Measurements from ENCODE around the gene PPOX.
A peak's percentile ranks its signal among the peaks of the same experiment; 100 is the strongest.

Gene PPOX

DNA sequence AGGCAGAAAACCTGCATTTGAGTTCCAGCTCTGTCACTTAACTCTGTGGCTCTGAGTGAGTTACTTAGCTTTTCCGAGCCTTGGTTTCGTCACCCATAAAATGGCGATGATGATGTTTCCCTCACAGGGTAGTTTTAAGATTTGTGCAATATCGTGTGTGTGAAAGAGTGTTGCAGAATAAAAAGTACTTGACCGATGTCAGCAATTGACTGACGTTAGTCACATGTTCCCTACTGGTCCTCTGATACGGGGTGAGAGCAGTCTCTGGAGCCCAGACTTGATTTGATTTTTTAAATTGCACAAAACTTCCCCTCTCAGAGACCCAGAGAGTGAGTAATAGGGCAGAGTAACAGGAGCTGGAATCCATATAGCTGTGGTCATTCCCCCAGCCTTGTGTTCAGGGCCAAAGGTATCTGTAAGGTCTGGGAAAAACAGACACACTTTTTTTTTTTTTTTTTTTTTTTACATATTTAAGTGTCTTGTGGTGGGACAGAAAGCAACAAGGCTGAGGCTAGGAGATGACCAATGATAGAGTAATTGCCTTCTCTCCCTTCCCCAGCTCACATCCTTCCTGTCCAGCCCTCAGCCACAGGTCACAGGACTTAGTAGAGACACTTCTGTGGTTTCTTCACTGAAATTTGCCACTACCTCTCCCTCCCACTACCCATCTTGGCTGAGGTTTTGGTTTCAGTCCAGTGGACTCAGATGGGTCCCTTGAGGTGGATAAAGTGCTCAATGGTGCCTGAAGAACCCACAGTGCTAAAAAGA is 50.9 kb downstream of the PPOX start:
- Histone ChIP-seq H3K36me3 (ENCODE audit: control insufficient read depth, low read length) (peaks cover 22% of the 10 kb centered on the region), H3K9me3 (ENCODE audit: control insufficient read depth, insufficient read depth, low read length) (no peaks in the 10 kb centered on the region), H3K4me3 (ENCODE audit: low read length) (no peak overlapping the region), H3F3A (ENCODE audit: control insufficient read depth, insufficient read depth) (peaks cover 3% of the 10 kb centered on the region), H3K9me2 (replicated peaks; ENCODE audit: control insufficient read depth, low read length) (no peaks in the 10 kb centered on the region), H3K27ac (ENCODE audit: low read depth, low read length) (no peak overlapping the region), H3K4me1 (ENCODE audit: control insufficient read depth, low read length) (peaks cover 28% of the 10 kb centered on the region), H3K79me2 (ENCODE audit: control insufficient read depth, low read length) (no peaks in the 10 kb centered on the region), H3K4me2 (ENCODE audit: low read length) (peak overlapping the region; percentile 42), H3K27me3 (ENCODE audit: control insufficient read depth, low read length) (no peaks in the 10 kb centered on the region), H4K20me1 (ENCODE audit: control insufficient read depth, insufficient read depth, low read depth, low read length) (no peaks in the 10 kb centered on the region)
- TF ChIP-seq EZH2phosphoT487 (IDR thresholded peaks at IDR 0.05; ENCODE audit: borderline replicate concordance, low read length) = no peak
- TF ChIP-seq, protein P1, sequence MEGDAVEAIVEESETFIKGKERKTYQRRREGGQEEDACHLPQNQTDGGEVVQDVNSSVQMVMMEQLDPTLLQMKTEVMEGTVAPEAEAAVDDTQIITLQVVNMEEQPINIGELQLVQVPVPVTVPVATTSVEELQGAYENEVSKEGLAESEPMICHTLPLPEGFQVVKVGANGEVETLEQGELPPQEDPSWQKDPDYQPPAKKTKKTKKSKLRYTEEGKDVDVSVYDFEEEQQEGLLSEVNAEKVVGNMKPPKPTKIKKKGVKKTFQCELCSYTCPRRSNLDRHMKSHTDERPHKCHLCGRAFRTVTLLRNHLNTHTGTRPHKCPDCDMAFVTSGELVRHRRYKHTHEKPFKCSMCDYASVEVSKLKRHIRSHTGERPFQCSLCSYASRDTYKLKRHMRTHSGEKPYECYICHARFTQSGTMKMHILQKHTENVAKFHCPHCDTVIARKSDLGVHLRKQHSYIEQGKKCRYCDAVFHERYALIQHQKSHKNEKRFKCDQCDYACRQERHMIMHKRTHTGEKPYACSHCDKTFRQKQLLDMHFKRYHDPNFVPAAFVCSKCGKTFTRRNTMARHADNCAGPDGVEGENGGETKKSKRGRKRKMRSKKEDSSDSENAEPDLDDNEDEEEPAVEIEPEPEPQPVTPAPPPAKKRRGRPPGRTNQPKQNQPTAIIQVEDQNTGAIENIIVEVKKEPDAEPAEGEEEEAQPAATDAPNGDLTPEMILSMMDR (IDR thresholded peaks at IDR 0.05; ENCODE audit: low read depth, low read length, poor library complexity, severe bottlenecking) = no peak

DNA sequence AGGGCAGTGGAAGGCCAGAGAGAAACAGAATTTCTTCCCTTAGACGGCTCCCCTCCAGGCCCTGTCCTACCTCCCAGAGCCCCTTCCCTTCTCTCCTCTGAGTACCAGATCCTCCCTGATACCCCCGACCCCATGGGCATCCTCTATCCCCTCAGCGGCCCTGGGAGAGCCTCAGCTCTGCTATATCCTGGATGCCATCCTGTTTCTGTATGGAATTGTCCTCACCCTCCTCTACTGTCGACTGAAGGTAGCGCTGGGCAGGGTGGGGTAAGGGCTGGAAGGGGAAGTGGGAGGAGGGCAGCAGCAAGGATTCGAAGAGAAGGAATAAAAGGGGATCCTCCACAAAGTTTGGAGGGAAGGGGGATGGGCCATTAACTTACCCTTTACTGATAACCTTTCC is 51.6 kb downstream of the PPOX start:
- no peak for TF ChIP-seq EZH2phosphoT487 (IDR thresholded peaks at IDR 0.05; ENCODE audit: borderline replicate concordance, low read length)
- TF ChIP-seq, protein P1 (IDR thresholded peaks at IDR 0.05; ENCODE audit: low read depth, low read length, poor library complexity, severe bottlenecking) = no peak
- no peaks in the 10 kb centered on the region for H3K79me2 ChIP-seq (ENCODE audit: control insufficient read depth, low read length)
- no peaks in the 10 kb centered on the region for H3K9me3 ChIP-seq (ENCODE audit: control insufficient read depth, insufficient read depth, low read length)
- H3K4me1 ChIP-seq (ENCODE audit: control insufficient read depth, low read length) = peaks cover 28% of the 10 kb centered on the region
- H3F3A ChIP-seq (ENCODE audit: control insufficient read depth, insufficient read depth) = peaks cover 3% of the 10 kb centered on the region
- no peaks in the 10 kb centered on the region for H3K9me2 ChIP-seq (replicated peaks; ENCODE audit: control insufficient read depth, low read length)
- H3K27me3 ChIP-seq (ENCODE audit: control insufficient read depth, low read length) = no peaks in the 10 kb centered on the region
- H3K4me2 ChIP-seq (ENCODE audit: low read length) = peak overlapping the region; percentile 42
- H4K20me1 ChIP-seq (ENCODE audit: control insufficient read depth, insufficient read depth, low read depth, low read length) = no peaks in the 10 kb centered on the region
- no peak overlapping the region for H3K4me3 ChIP-seq (ENCODE audit: low read length)
- H3K36me3 ChIP-seq (ENCODE audit: control insufficient read depth, low read length) = peaks cover 17% of the 10 kb centered on the region
- H3K27ac ChIP-seq (ENCODE audit: low read depth, low read length) = no peak overlapping the region

DNA sequence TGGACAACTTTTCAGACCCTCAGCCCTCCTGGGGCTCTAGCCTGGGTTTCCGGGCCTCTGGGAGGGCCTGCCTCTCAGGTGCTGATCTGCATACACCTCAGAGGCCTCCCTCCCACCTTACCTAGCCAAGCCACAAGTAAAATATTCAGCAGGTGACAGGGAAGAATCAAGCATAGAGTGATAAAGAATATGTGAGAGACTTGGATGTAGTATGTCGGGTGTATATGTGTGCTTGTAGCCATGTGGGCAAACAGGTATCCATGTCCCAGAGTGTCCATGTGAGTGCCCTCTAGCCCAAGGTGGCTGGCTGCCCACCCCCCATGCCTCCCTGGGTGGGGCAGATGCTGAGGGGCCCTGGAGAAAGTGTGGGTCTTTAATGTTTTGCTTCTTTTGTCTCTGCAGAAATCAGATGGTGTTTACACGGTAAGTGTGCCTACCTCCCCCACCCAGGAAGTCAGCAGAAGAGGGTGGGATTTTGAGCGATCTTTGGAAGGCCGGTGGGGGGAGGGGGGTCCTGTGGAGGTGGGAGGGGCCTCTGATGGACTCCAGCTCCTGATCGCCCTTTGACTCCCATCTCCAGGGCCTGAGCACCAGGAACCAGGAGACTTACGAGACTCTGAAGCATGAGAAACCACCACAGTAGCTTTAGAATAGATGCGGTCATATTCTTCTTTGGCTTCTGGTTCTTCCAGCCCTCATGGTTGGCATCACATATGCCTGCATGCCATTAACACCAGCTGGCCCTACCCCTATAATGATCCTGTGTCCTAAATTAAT is 52.3 kb downstream of the PPOX start:
- no peak overlapping the region for H3K27ac ChIP-seq (ENCODE audit: low read depth, low read length)
- TF ChIP-seq EZH2phosphoT487 (IDR thresholded peaks at IDR 0.05; ENCODE audit: borderline replicate concordance, low read length) = no peak
- TF ChIP-seq, protein P1 (IDR thresholded peaks at IDR 0.05; ENCODE audit: low read depth, low read length, poor library complexity, severe bottlenecking) = no peak
- no peak overlapping the region for H3K4me3 ChIP-seq (ENCODE audit: low read length)
- no peaks in the 10 kb centered on the region for H3K9me2 ChIP-seq (replicated peaks; ENCODE audit: control insufficient read depth, low read length)
- H3K79me2 ChIP-seq (ENCODE audit: control insufficient read depth, low read length) = no peaks in the 10 kb centered on the region
- no peaks in the 10 kb centered on the region for H3K9me3 ChIP-seq (ENCODE audit: control insufficient read depth, insufficient read depth, low read length)
- H3K4me2 ChIP-seq (ENCODE audit: low read length) = peak overlapping the region; percentile 42
- H3F3A ChIP-seq (ENCODE audit: control insufficient read depth, insufficient read depth) = peaks cover 3% of the 10 kb centered on the region
- peaks cover 11% of the 10 kb centered on the region for H3K36me3 ChIP-seq (ENCODE audit: control insufficient read depth, low read length)
- no peaks in the 10 kb centered on the region for H3K27me3 ChIP-seq (ENCODE audit: control insufficient read depth, low read length)
- no peaks in the 10 kb centered on the region for H4K20me1 ChIP-seq (ENCODE audit: control insufficient read depth, insufficient read depth, low read depth, low read length)
- peaks cover 28% of the 10 kb centered on the region for H3K4me1 ChIP-seq (ENCODE audit: control insufficient read depth, low read length)

All from DOHH2 (cell line).